Skin epidermis (tissue), 12 donors: Measurements from ENCODE around the gene CCT7.

Experiments used
- H3K27ac ChIP-seq, 21 experiments: fragments of 200-600 bp; sonication (generic) in 11 of 21; one replicate each; pipeline ENCODE4 v1.5.0; 2020; ENCODE audit warnings: mild to moderate bottlenecking in 3 of 21, inconsistent platforms in 2 of 21, moderate library complexity in 2 of 21
- H3K4me3 ChIP-seq, 7 experiments: fragments of 200-600 bp; sonication (generic) in 2 of 7; one replicate each; pipeline ENCODE4 v1.5.0; 2020; ENCODE audit warnings: inconsistent platforms in 2 of 7, mild to moderate bottlenecking in 2 of 7, moderate library complexity in 1 of 7

The CCT7 gene

DNA sequence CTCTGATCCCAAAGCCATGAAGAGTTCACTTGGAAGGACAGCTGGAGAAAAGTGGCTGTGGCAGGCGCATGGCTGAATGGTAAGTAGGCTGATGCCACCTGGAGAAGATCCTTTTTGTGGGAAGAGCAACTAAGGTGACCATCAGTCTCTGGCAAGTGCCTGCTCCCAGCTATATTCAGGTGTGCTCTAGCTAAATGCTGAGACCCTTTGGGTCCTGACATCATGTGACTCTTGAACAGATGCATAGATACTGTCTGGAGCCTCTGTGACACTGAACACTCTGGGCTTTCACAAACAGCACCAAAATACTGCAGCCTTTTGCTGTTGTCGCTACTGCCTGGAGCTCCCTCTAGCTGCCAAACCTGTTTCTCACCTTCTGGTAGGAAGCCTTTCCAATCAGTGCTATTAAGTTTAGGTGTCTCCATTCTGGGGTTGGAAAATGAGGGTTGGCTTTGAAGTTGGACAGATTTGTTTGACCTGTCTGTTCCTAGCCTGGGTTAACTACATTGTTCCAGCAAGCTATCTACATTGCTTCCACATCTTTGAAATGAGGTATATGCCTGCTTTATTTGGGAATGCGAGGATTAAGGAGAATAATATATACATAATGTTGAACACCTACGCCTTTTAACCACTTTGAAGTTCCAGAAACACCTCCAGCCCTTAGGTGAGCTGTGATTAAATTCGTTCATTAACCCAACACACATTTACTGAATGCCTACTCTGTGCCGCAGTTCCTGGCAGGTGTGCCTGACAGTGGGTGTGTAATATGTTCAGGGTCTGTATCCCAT, 56.1 kb downstream of the CCT7 start:
- H3K4me3 ChIP-seq: no peak overlapping the region
- no peak overlapping the region for H3K27ac ChIP-seq

DNA sequence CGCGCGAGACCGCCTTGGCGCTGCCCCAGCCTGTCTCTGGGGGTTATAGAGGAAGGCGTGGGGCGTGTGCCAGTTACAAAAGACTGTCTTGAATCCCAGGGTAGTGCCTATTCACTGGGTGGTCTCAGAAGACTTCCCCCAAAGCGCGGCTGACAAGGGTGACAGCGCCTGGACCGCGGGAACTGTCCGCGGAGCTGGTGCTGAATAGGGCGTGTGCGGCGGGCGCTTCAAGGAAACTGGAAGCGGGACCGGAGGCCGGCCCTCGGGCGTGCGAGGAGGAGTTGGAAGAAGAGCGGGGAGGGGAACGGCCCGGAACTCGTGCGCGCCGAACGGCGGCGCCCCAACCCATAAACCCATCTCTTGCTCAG, 57.0 kb downstream of the CCT7 start:
- peak overlapping the region in 3 of 7 experiments; percentile 0 to 19 (median 2) for H3K4me3 ChIP-seq
- no peak overlapping the region for H3K27ac ChIP-seq

DNA sequence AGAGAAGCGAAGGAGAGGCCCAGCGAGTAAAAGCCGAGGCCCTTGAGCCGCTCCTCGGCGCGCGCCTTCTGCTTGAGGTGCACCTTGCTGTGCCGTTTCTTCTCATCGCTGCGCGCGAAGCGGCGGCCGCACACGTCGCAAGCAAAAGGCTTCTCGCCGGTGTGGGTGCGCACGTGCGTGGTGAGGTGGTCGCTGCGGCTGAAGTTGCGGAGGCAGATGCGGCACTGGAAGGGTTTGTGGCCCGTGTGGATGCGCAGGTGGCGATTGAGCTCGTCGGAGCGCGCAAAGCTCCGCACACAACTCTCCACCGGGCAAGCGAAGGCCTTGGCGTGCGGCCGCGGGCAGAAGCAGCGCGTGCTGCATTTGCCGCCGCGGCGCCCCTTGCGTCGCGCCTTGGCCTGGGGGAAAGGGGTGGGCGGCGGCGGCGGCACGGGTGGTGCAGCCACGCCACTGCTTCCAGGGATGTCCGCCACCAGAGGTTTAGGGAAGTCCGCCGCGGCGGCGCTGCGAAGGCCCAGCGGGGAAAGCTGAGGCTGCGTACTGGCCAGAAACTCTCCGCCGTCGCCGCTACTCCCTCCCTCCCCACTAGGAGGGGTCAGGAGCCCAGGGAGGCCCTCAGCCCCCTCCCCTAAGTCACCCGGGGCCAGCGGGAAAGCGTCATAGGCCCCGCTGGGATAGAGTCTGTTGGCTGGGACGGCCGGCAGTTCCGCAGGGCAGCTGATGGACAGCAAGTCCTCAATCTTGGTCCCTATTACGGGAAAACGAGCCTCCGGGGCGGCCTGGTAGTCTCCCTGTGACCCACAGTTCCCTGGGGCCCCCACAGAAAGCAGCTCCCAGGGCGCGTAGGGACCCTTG, 57.6 kb downstream of the CCT7 start:
- Histone ChIP-seq H3K27ac (no peak overlapping the region), H3K4me3 (peak overlapping the region in 3 of 7 experiments; percentile 0 to 19 (median 2))

DNA sequence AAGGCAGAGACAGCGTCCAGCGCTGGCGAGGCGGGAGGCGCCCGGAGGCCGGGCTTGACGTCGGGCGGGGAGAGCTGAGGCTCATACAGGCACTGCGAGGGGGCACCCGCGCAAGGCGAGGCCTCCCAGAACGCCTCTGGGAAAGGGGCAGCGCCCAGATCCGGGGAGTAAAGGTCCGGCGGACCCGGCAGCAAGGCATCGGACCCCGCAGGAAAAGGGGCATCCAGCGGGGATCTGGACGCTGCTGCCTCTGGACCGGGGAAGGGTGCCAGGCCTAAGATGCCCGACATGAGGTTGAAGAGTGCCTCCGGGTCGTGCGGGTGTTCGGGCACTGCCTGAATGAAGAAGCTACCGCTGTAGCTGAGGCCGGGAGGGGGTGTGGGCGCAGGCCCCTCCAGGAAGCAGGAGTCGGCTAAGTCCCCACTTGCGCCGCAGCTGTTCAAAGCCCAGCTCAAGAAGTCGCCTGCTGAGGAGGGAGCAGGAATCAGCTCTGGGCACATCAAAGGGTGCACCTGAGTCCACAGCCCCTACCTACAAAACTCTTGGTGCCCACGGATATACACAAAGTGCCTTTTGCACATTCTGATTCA, 58.3 kb downstream of the CCT7 start:
- Histone ChIP-seq H3K4me3 (no peak overlapping the region), H3K27ac (no peak overlapping the region)

DNA sequence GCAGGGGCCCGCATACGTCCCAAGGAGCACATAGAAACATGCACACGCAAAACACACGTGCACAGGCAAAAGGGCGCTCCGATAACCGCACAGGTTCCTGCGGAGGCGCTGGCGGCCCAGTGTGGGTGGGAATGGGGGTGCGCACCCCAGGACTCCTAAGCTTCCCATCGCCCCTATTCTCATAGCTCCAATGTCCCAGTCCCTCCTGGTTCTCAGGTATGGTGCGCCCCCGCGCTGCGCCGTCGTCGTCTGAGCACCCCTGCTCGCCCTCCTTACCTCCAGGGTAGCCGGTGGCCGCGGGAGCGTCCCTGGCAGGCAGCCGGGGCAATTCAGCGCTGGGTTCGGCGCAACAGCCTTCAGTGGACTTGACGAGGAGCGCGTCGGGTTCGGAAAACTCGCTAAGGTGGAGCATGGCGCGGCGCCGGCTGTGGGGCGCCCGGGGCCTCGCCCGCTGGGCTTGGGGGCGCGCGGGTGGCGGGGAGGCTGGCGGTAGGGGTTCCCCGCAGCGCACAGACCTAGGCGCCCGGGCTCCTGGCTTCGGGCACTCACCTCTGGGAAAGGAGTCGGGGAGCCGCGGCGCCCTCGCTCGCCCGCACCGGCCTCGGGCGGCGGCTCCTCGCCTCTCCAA, 58.9 kb downstream of the CCT7 start:
- Histone ChIP-seq H3K27ac (no peak overlapping the region), H3K4me3 (peak overlapping the region; percentile 26 to 52 (median 34))

DNA sequence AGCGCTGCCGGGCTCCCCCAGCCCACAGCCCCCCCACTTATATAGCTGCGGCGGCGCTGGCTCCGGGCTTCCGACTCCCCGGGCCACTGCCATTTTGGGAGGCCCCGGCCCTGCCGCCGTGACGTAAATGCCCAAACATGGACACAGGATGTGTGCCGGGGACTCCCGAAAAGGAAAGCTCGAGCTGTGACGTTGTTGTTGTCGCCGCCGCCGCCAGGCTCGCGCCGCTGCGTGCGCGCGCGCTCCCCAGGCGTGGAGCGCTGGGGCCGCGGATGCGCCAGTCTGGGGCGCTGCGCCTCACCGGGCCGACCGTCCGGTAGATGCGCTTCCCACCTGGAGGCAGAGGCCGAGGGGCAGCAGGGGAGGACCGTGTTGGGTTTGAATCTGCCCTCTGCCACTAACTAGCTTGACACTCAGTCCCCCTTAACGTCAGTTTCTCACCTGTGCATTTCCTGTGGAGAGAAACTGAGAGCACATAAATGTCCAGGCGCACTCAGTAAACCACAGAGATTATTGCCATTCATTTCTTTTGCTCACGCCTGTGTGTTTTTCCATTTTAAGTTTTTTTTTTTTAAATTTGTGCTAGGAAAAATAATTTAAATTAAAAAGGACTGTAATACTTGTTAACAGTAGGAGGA, 59.5 kb downstream of the CCT7 start, which contains the start of gene EGR4:
EGR4 (minus strand) TSS at position 15 of the 638 bp plus-strand sequence. CDS start 231 bp downstream, outside the sequence.
- Histone ChIP-seq H3K27ac (no peak within 1 kb of the TSS), H3K4me3 (peak within 1 kb of the TSS; percentile 26 to 52 (median 34))

DNA sequence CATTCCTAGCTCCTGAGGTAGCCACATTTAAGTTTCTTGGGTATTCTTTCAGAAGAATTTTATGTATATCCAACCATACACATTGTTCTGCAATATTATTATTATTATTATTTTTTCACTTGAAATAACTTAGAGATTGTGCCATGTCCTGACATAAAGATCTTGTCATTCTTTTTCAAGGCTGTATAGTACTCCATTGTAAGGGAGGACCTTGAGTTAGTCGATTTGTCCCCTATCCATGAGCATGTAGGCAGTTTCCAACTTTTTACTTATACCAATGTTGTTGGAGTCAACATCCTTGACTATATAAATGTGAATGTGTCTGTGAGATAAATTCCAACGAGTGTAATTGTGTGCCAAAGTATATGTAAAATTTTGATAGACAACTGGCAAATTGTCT, 60.1 kb downstream of the CCT7 start:
- Histone ChIP-seq H3K27ac (no peak overlapping the region), H3K4me3 (no peak overlapping the region)

DNA sequence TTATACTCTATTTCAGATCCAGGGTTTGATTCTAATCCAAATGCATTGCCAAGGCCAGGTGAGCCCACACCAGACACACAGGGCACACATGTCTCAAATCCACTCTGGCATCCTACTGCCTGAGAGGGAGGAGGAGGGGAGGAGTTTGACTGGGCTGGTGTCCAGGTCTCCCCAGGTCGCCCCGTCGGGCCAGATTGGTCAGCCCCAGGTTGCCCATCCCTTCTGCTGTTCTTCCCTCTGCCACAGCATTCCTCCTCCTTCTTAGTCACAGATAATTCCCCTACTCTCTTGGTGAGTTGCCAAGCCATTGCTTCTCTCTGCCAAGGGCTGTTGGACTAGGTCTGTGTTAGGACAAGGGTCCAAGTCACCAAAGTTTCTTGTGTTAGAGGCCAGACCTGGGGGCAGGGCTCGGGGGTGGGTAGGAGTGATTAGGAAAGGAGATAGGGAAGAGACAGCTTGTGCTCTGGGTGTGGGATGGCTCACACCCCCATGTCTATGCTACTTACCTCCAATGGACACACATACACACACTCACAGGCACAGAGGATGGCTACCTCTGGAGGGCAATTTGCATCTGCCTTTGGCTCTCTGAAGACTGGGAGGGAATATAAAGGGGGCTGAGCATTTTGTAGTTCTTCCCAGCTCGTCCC, 61.8 kb downstream of the CCT7 start:
- no peak overlapping the region for H3K27ac ChIP-seq
- no peak overlapping the region for H3K4me3 ChIP-seq

DNA sequence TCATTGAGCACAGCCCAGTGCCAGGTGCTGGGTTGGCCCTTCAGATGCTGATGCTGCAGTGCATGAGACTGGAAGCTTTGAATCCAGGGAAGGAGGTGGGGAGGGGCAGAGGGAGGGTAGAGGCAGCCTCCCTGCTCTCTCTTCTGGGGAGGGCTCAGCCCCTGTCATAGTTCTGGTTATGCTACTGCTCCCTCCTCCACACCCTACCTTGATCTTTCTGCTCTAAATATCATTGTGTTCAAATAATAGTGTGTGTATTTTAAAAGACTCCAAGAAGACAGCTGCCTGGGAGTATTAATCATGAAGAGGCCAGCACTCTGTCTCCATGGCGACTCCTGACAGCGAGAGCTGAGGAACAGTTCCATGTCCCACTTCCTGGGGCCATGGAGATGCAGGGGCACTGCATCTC, 63.0 kb downstream of the CCT7 start:
- Histone ChIP-seq H3K4me3 (no peak overlapping the region), H3K27ac (no peak overlapping the region)

DNA sequence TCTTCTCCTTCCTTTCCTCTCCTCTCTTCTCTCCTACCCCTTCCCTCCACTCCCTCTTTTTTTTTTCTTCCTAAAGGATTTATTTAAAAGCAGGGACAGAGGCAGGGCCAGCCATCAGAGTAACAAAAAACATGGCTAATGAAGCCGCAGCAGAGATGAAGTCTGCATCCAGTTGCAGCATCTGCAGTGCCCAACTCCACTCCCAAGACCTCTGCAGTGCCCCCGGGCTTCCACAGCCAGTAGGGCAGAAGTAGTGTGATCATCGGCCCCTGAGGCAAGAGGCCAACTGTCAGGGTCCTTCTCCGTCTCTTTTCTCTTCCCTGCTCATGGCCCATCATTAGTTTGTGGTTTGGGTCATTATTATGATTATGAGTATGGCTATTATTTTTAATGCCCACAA, 63.5 kb downstream of the CCT7 start:
- Histone ChIP-seq H3K4me3 (no peak overlapping the region), H3K27ac (no peak overlapping the region)

DNA sequence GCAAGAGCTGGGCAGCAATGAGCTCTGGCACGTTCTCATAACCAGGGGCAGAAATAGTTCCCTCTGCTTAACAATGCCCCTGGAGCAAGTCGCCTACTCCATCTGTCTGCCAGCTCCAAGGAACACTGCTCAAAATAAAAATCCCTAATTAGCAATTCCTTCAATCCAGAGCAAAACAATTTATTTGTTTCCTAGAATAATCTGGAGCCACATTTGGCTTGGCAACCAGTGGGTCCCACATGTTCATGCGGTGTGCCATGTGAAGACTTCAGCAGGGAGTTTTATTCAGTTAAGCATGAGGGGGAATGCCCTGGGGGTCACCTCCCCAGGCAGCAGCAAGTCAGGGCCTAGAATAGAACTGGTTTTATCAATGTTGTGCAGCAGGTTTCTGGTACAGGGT, 66.8 kb downstream of the CCT7 start:
- H3K4me3 ChIP-seq: no peak overlapping the region
- H3K27ac ChIP-seq: no peak overlapping the region

DNA sequence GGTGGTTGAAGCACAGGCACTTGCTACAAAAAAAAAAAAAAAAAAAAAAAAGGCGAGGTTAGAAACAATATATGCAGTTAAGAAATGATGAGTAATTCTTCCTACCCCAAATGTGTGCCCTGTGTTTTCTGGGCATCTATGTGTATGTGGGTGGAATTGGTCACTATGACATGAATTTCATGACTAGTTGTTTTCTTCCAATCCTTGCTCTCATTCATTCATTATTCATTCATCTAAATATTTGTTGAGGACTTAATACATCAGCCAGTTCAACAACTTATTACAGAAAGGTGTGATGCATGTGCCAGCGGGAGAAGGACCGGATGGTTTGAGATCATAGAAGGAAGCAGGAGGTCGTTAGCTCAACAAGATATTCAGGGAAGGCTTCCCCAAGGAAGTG, 67.5 kb downstream of the CCT7 start:
- H3K4me3 ChIP-seq: no peak overlapping the region
- no peak overlapping the region for H3K27ac ChIP-seq
